SK-N-SH treated with all-trans-retinoic acid at 6 μM for 48 hours (cell line): ENCODE results near the gene NCLN.

Experiments
- ATAC-seq: fragments of 200-7000 bp; cut with Tn5 transposase; 3 replicates; pipeline ENCODE4 v1.9.1; 2020; ENCODE audit warnings: mild to moderate bottlenecking, moderate library complexity
- ARNTL ChIP-seq: fragments of 450-650 bp; formaldehyde crosslinking; IDR thresholded peaks from 2 replicates; pipeline ENCODE4 v1.5.0; 2020; ENCODE audit warnings: low read depth, mild to moderate bottlenecking, moderate library complexity, borderline replicate concordance
- BACH2 ChIP-seq: fragments of 250-450 bp; sonication (Bioruptor Pico); IDR thresholded peaks from 2 replicates; pipeline ENCODE4 v1.9.0; 2021; ENCODE audit warnings: mild to moderate bottlenecking, borderline replicate concordance
- CREB5 ChIP-seq: fragments of 250-450 bp; sonication (Bioruptor Pico); IDR thresholded peaks from 2 replicates; pipeline ENCODE4 v1.5.1; 2020; ENCODE audit warnings: low read depth, mild to moderate bottlenecking, moderate library complexity
- CSDC2 ChIP-seq: fragments of 250-450 bp; sonication (Bioruptor Pico); IDR thresholded peaks from 2 replicates; pipeline ENCODE4 v1.5.0; 2020; ENCODE audit warnings: mild to moderate bottlenecking, moderate library complexity
- CSRNP3 ChIP-seq: fragments of 250-450 bp; sonication (Bioruptor Pico); IDR thresholded peaks from 2 replicates; pipeline ENCODE4 v1.5.1; 2021; ENCODE audit warnings: mild to moderate bottlenecking, moderate library complexity
- ESRRG ChIP-seq: fragments of 250-450 bp; sonication (Bioruptor Pico); IDR thresholded peaks from 2 replicates; pipeline ENCODE4 v1.6.1; 2021; ENCODE audit warnings: mild to moderate bottlenecking
- GLIS3 ChIP-seq: fragments of 250-450 bp; sonication (Bioruptor Pico); IDR thresholded peaks from 2 replicates; pipeline ENCODE4 v1.5.0; 2020; ENCODE audit warnings: mild to moderate bottlenecking, moderate library complexity
- ISL1 ChIP-seq: fragments of 250-450 bp; sonication (Bioruptor Pico); IDR thresholded peaks from 2 replicates; pipeline ENCODE4 v2.1.2; 2022; ENCODE audit warnings: mild to moderate bottlenecking, moderate library complexity
- OSR1 ChIP-seq: fragments of 250-450 bp; sonication (Bioruptor Pico); IDR thresholded peaks from 2 replicates; pipeline ENCODE4 v1.8.0; 2022; ENCODE audit warnings: moderate library complexity, mild to moderate bottlenecking, inconsistent platforms
- POU6F1 ChIP-seq: fragments of 250-450 bp; sonication (Bioruptor Pico); IDR thresholded peaks from 2 replicates; pipeline ENCODE4 v1.8.0; 2021; ENCODE audit warnings: low read depth, mild to moderate bottlenecking, moderate library complexity, borderline replicate concordance
- PPARA ChIP-seq: fragments of 250-450 bp; sonication (Bioruptor Pico); IDR thresholded peaks from 2 replicates; pipeline ENCODE4 v1.5.0; 2020; ENCODE audit warnings: mild to moderate bottlenecking, borderline replicate concordance
- SNAI2 ChIP-seq: fragments of 250-450 bp; sonication (Bioruptor Pico); IDR thresholded peaks from 2 replicates; pipeline ENCODE4 v1.5.0; 2020; ENCODE audit warnings: mild to moderate bottlenecking, moderate library complexity
- TOX ChIP-seq: fragments of 250-450 bp; sonication (Bioruptor Pico); IDR thresholded peaks from 2 replicates; pipeline ENCODE4 v1.8.0; 2021; ENCODE audit warnings: mild to moderate bottlenecking, moderate library complexity, borderline replicate concordance
- TSHZ2 ChIP-seq: fragments of 250-450 bp; sonication (Bioruptor Pico); IDR thresholded peaks from 2 replicates; pipeline ENCODE4 v1.5.0; 2020; ENCODE audit warnings: mild to moderate bottlenecking, moderate library complexity
- ZC3H10 ChIP-seq: fragments of 250-450 bp; sonication (Bioruptor Pico); IDR thresholded peaks from 2 replicates; pipeline ENCODE4 v1.5.1; 2021; ENCODE audit warnings: mild to moderate bottlenecking, moderate library complexity
- ZFP3 ChIP-seq: fragments of 250-450 bp; sonication (Bioruptor Pico); IDR thresholded peaks from 2 replicates; pipeline ENCODE4 v1.5.0; 2020; ENCODE audit warnings: mild to moderate bottlenecking, moderate library complexity
- ZFP30 ChIP-seq: fragments of 450-650 bp; formaldehyde crosslinking; IDR thresholded peaks from 2 replicates; pipeline ENCODE4 v1.5.0; 2022; ENCODE audit warnings: mild to moderate bottlenecking, moderate library complexity
- ZNF8 ChIP-seq: fragments of 450-650 bp; formaldehyde crosslinking; IDR thresholded peaks from 2 replicates; pipeline ENCODE4 v1.5.0; 2020; ENCODE audit warnings: mild to moderate bottlenecking, moderate library complexity

NCLN gene

GRCh38 chr19:3151563-3152418 lies 33.9 kb upstream of the NCLN start:
- TF ChIP-seq CSDC2 (CRISPR knock-in tag): no peak
- no peak for TF ChIP-seq ISL1 (CRISPR knock-in tag)
- no peak for TF ChIP-seq OSR1 (CRISPR knock-in tag)
- no peak for TF ChIP-seq ZC3H10 (CRISPR knock-in tag)
- TF ChIP-seq BACH2 (CRISPR knock-in tag): no peak
- no peak for TF ChIP-seq TSHZ2 (CRISPR knock-in tag)
- no peak for TF ChIP-seq ARNTL
- peak; percentile 99 for TF ChIP-seq ZFP3 (CRISPR knock-in tag)
- no peak for TF ChIP-seq CSRNP3
- ATAC-seq: no peak

GRCh38 chr19:3152419-3152780 lies 33.3 kb upstream of the NCLN start:
- ATAC-seq: no peak
- no peak for TF ChIP-seq POU6F1 (CRISPR knock-in tag)
- no peak for TF ChIP-seq ZFP3 (CRISPR knock-in tag)
- no peak for TF ChIP-seq PPARA (CRISPR knock-in tag)
- TF ChIP-seq CSDC2 (CRISPR knock-in tag): no peak
- TF ChIP-seq CREB5 (CRISPR knock-in tag): no peak
- TF ChIP-seq SNAI2 (CRISPR knock-in tag): no peak

GRCh38 chr19:3153286-3154230 lies 32.2 kb upstream of the NCLN start:
- no peak for ATAC-seq
- TF ChIP-seq ZFP30: no peak
- no peak for TF ChIP-seq POU6F1 (CRISPR knock-in tag)
- TF ChIP-seq CREB5 (CRISPR knock-in tag): no peak
- TF ChIP-seq ARNTL: no peak
- TF ChIP-seq ISL1 (CRISPR knock-in tag): no peak
- TF ChIP-seq PPARA (CRISPR knock-in tag): no peak
- no peak for TF ChIP-seq ZFP3 (CRISPR knock-in tag)
- no peak for TF ChIP-seq OSR1 (CRISPR knock-in tag)
- TF ChIP-seq ESRRG (CRISPR knock-in tag): no peak
- TF ChIP-seq ZC3H10 (CRISPR knock-in tag): no peak
- no peak for TF ChIP-seq CSDC2 (CRISPR knock-in tag)
- no peak for TF ChIP-seq CSRNP3
- no peak for TF ChIP-seq BACH2 (CRISPR knock-in tag)
- no peak for TF ChIP-seq TOX (CRISPR knock-in tag)
- no peak for TF ChIP-seq TSHZ2 (CRISPR knock-in tag)
- TF ChIP-seq ZNF8 (CRISPR knock-in tag): no peak
- TF ChIP-seq GLIS3 (CRISPR knock-in tag): no peak
